Measurements from ENCODE around the gene SLC22A7.
"Not testable (repeated sequence)": the region's sequence is repeated elsewhere in the genome, so short reads cannot be mapped to it uniquely, and the experiment has no call there.

SLC22A7 gene

GRCh38 chr6:43284991-43285781 lies 12.9 kb upstream of the SLC22A7 start:
- DNase-seq: no peak

DNA sequence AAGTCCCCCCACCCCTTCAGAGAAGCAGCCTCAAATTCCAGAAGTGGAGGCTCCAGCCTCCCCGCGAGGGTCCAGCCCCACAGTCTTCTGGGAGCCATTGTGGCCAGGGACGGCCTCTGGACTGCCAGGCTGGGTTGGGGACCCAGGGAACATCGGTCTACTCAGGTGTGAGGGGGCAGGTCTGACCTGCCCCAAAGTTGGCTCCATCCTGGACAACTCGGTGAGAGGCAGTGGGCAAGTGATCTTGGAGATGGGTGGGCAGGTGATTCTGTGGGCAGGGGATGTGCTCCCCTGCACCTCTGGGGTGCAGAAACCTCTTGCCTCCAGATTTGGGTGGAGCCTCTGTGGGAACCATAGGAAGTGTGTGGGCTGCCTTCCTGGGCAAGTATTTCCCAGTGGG lies 12.2 kb upstream of the SLC22A7 start:
- DNase-seq: no peak

DNA sequence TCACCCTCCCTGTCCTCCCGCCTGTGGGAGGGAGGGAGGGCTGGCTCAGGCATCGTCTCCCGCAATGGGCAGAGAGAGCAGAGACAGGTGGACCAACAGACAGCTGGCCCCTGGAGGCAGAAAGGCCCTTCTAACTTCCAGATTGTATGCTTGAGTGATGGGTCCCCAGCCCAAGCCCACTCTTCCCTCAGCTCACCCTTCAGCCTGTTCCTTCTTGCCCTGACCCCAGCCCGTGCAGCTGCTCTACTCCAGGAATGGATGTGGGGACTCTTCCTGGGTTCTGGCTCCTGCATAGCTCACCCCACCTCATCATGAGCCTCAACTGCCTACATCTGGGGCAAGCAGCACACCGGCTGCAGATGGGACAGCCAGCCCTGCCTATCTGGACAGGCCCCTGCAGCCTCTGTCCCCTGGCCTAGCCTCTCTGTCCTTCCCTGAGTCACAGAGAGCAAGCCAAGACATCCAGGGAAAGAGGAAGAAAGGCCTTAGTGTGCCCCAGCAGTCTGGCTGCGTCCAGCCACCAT lies 11.5 kb upstream of the SLC22A7 start:
- no peak for DNase-seq

DNA sequence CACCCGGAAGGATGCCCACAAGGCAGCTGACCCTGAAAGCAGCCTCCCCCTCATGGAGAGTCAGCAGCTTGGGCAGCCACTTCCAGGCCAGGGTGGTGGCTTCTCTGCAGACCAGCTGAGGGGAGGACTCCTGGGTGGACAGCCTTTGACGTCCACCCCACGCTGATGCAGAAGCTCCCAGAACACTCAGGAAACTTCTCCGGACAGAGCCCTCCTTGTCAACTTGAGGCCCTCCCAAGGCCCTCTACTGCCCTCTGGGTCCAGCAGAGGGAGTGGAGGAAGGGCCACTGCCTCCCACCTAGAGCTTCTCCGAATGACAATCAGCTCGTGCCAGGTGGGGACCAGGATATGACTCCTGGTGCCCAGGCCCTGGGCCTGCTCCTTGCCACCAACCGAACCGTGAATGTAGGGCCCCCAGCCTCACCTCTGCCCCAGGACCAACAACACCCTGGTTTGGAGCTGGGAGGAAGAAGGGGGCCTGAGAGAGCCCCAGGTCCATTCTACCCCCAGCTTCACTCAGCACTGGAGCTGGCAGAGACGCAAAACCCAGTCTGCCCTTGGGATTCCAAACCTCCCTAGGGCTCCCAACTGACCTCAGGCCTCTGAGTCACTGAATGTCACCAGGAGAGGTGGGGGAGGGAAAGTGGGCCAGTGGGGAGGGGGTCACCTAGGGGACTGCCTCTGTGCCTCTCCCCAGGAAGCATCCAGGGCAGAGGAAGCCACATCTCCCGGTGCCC lies 10.9 kb upstream of the SLC22A7 start:
- DNase-seq: no peak

DNA sequence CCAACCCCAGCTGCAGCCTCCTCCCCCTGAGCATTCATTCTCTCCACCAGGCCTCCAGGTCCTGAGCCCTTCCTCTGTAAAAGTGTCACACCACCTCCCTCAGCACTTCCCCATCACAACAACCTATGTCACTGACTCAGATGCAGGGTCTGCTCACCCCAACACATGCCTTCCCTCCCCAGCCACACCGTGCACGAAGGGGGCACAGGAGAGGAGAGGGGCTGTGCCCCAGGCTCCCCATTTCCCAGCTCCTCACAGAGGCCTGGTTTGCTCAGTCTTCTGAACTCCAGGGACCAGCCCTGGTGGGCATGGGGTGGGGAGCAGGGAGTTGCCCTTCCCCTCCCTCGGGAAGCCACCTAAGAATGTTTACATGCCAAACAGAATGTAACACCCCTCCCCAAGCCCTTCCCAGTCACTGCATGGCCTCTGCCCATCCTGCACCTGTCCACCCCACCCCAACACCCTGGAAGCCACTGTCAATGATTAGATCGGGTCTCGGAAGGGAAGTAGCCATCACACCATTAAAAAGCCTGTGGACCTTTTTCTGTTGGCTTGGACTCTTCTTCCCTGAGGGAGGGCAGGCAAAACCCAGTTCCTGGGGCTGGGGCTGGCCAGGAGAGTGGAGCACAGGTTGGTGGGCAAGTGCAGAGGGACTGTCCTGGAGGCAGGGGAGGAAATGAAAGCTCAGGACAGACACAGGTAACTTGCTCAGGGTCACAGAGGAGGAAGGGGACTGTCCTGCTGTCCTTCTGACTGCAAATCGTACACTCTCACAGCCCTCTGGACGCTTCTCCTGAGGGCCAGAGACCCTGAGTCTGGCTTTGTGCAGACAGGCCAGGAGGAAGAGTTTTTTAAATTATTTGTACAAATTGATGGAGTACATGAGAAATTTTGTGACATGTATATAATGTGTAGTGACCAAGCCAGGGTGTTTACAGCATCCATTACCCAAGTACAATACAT lies 10.1 kb upstream of the SLC22A7 start:
- no peak for DNase-seq

DNA sequence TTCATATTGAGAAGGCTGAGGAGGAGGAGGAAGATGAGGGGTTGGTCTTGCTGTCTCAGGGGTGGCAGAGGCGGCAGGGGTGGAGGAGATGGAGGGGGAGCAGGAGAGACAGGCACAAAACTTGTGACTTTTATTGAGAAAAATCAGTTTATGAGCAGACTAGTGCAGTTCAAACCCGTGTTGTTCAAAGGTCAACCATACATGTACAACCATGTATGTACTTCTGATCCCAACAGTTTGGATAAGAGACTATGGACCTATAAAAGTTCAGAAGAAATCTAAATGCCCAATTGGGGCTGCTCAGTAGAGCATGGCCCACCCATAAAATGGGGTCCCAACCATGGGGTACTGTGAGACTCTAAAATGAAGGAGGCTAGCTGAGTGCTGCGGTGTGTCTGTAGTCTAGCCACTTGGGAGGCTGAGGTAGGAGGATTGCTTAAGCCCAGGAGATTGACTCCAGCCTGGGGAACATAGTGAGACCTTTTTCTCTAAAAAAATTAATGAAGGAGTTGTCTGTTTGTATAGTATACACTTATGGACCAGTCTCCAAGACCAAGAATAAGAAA lies 7.6 kb upstream of the SLC22A7 start:
- DNase-seq: no peak

- DNase-seq: no peak
These were observed 7.1 kb upstream of the SLC22A7 start for GRCh38 chr6:43290905-43291355.

DNA sequence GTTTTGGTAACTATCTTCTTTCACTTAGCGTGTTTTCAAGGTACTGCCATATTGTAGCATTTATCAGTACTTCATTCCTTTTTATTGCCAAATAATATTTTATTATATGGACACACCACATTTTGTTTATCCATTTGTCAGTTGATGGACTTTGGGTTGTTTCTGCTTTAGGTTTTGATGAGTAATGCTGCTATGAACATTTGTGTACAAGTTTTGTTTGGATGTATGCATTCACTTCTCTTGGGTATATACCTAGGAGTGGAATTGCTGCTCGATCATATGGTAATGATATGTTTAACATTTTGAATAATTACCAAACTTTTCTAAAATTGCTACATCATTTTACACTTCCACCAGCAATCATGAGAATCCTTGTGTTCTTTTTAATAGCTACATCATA lies 6.4 kb upstream of the SLC22A7 start:
- DNase-seq: no peak

- no peak for DNase-seq
These were observed 5.7 kb upstream of the SLC22A7 start for GRCh38 chr6:43292341-43292740.

- no peak for DNase-seq
These were observed 5.2 kb upstream of the SLC22A7 start for GRCh38 chr6:43292763-43293318.

GRCh38 chr6:43293698-43294097 lies 4.4 kb upstream of the SLC22A7 start:
- DNase-seq: no peak

DNA sequence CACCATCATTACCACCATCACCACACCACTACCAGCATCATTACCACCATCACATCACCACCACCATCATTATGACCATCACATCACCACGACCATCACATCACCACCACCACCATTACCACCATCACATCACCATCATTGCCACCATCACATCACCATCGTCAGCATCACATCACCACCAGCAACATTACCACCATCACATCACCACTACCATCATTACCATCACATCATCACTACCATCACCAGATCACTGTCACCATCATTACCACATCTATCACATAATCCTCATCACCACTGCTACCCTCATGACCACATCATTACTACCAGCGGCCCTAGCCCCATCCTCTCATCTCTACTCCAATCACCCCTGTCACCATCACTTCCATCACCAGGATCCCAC lies 3.5 kb upstream of the SLC22A7 start:
- no peak for DNase-seq

DNA sequence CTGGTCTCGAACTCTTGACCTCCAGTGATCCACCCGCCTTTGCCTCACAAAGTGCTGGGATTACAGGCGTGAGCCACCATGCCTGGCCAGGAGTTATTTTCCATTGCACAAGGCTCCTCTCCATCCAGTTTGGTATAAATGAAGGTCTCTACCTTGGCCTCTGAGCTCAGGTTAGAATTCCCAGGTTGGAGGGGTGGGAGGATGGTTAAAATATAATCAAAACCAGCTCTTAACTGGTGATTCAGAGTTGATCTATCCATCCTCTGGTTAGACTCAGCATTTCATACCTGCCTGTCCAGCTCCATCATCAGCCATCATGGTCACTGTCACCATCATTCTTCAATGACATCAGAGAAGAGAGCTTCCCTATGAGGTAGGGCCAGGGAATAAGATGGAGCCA lies 2.6 kb upstream of the SLC22A7 start:
- DNase-seq: no peak

- DNase-seq: no peak
These were observed 1.1 kb upstream of the SLC22A7 start for GRCh38 chr6:43296780-43297497.

DNA sequence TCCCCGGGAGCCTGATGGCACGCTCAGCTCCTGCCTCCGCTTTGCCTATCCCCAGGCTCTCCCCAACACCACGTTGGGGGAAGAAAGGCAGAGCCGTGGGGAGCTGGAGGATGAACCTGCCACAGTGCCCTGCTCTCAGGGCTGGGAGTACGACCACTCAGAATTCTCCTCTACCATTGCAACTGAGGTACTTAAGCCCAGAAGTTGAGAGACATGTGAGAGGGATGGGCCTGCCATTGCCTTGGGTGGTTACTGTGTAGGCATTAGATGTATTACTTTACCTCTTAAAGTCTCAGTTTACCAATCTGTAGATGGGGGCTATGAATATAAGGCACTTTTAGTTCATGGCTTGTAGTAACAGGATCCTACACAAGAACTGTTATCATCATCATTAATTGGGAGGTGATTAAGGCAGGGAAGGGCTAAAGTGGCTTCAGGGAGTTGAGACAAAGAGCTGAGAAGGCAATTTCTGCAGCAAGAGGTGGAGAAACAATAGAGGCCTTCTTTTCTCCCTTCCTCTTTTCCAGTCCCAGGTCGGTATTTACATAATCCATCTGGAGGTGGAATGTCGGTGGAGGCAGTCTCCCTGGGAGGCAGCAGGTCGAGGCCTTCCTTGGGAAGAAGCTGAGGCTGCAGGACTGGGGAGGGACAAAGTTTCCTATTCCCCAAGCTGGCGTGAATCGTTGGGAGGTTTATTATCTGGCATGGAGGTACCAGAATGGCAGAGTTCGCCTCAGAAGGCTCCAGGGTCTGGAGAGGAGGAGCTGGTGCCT lies 691 bp downstream of the SLC22A7 start:
- DNase-seq: no peak

DNA sequence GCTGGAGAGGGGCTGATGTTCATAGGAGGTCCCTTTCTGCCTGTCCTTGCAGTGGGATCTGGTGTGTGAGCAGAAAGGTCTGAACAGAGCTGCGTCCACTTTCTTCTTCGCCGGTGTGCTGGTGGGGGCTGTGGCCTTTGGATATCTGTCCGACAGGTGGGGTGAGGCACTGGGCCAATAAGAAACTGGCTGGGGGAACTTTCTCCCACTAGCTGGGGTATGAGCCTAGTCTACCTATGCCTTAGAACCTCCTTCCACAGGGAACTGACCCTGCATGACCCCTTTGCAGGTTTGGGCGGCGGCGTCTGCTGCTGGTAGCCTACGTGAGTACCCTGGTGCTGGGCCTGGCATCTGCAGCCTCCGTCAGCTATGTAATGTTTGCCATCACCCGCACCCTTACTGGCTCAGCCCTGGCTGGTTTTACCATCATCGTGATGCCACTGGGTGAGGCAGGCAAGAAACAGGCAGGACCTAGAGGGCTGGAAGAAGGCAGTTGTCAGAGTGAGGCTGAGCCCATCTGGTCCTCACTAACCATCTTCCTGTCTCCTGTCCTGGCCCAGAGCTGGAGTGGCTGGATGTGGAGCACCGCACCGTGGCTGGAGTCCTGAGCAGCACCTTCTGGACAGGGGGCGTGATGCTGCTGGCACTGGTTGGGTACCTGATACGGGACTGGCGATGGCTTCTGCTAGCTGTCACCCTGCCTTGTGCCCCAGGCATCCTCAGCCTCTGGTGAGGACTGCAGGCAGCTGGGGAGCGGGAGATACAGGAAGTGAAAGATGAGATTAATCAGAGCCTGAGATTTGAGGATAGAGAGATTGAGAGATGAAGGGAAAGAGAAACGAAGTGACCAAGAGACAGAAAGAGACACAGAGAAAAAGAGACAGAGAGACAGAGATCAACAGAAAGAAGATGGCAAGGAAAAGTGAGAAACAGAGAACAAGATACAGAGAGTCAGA lies 1.6 kb downstream of the SLC22A7 start:
- DNase-seq: no peak

DNA sequence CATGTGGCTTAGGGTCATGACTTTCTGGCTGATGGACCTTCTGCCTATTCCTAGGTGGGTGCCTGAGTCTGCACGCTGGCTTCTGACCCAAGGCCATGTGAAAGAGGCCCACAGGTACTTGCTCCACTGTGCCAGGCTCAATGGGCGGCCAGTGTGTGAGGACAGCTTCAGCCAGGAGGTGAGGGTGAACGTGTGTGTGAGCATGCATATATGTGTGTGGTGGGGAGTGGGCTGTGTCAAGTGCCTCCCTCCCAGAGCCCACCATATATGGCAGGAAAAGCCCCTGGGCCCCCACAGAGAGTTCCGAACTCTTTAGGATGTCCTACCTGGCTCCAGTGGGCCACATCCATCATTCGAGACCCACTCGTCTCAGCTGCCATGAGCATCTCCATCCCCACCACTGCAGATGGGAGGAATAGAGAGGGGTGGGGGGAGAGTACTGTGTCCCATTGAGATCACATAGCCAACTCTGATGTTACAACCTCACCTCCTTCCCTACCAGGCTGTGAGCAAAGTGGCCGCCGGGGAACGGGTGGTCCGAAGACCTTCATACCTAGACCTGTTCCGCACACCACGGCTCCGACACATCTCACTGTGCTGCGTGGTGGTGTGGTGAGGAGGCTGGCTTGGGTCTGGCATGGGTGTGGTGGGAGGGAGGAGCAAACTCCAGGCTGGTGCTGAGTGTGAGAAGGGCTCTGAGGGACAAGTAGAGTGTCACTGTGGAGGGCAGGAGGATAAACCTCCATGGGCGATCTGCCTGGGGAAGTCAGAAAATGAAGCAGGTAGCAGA lies 3.2 kb downstream of the SLC22A7 start:
- DNase-seq: no peak

GRCh38 chr6:43302126-43302525 lies 4.1 kb downstream of the SLC22A7 start:
- DNase-seq: no peak

DNA sequence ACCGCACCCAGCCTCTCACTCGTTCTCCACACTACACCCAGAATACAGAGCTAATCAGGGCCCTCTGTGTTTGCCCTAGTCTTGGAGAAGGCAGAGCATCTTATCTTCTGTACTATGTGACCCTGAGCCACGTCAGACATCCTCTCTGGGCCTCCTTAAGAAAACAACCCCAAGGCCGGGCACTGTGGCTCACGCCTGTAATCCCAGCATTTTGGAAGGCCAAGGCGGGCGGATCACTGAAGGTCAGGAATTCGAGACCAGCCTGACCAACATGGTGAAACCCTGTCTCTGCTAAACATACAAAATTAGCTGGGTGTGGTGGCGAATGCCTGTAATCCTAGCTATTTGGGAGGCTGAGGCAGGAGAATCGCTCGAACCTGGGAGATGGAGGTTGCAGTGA lies 4.9 kb downstream of the SLC22A7 start:
- not testable (repeated sequence) for DNase-seq
